ENCODE results near the gene CCDC138. TPM values are rescaled to one million over a fixed set of nuclear protein-coding genes. Genes with fewer than 3 reads are reported as not detected.
"Not testable (repeated sequence)": the region's sequence is repeated elsewhere in the genome, so short reads cannot be mapped to it uniquely, and the experiment has no call there.

CCDC138 gene, protein sequence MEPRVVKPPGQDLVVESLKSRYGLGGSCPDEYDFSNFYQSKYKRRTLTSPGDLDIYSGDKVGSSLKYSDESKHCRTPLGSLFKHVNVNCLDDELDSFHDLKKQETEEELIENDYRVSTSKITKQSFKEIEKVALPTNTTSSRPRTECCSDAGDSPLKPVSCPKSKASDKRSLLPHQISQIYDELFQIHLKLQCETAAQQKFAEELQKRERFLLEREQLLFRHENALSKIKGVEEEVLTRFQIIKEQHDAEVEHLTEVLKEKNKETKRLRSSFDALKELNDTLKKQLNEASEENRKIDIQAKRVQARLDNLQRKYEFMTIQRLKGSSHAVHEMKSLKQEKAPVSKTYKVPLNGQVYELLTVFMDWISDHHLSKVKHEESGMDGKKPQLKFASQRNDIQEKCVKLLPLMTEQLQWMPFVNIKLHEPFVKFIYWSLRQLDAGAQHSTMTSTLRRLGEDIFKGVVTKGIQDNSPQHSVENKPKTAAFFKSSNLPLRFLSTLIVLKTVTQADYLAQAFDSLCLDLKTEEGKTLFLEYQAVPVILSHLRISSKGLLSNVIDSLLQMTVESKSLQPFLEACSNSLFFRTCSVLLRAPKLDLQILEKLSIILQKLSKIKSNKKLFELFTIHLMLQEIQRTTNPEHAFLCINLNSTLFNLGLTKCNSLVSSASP
- total RNA-seq = 7.8 and 8.8 TPM in 2 replicates

DNA sequence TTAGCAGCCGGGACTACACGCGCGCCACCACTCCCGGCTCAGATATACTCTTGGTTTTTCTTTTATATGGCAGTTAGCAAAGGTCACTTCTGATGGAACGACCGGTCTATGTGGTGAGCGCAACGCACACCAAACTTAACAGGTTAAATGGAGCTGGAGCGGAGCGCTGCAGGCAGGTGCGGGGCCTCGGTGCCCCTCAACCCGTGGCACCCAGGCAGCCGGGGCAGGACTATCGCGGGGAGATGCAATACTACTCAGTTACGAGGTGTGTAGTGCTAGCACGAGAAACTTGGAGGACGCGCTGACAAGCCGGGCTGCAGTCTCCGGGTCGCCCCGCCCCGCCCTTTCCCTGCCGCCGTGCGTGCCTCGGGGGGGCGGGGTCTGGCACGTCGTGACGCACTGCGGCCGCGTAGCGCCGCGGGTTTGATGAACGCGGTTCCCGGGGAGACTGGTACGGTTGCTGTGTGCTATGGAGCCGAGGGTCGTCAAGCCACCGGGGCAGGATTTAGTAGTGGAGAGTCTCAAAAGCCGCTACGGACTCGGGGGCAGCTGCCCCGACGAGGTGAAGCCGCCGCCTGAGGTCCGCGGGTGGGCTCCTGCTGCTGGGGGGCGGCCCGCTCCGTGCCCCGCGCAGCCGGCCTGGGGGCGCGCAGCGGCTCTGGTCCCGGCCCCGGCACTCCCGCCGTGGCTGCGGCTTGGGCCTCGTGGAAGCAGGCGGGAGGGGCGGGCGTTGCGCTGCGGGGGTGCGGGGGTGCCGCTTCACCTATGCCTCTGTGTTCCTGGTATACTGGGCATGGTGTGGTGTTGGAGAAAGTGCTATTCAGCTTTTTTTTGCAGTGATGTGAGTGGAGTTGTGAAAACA is at the start of gene CCDC138:
CCDC138 (plus strand) TSS at position 418 of the 862 bp plus-strand sequence; CDS start at position 470, 52 bp downstream.
- DNase-seq = peak; percentile 92

DNA sequence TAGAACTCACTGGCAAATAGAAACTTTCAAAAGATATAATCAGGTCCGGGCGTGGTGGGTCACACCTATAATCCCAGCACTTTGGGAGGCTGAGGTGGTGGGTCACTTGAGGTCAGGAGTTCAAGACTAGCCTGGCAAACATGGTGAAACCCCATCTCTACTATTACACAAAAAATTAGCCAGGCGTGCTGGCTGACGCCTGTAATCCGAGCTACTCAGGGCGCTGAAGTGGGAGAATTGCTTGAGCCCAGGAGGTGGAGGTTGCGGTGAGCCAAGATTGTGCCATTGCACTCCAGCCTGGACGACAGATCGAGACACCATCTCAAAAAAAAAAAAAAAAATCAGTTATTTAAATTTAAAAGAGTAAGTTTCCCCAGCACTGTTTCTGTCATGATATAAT is 28.6 kb upstream of the CCDC138 start:
- not testable (repeated sequence) for DNase-seq

DNA sequence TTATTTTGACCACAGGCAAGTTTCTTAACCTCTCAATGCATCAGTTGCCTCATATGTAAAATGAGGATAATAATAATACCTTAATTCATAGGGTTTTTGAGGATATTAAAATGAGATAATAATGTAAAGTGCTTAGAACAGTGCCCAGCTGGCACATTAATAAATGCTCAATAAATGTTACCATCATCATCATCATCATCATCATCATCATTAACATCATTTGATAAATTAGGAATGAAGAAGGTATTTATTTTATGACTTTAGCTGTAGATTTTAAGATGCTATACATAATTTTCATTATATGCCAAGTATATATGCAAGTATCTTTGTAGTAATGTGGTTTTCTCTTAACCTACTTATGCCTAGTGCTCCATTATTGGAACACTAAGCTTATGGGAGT is 24.0 kb upstream of the CCDC138 start:
- DNase-seq = not testable (repeated sequence)

DNA sequence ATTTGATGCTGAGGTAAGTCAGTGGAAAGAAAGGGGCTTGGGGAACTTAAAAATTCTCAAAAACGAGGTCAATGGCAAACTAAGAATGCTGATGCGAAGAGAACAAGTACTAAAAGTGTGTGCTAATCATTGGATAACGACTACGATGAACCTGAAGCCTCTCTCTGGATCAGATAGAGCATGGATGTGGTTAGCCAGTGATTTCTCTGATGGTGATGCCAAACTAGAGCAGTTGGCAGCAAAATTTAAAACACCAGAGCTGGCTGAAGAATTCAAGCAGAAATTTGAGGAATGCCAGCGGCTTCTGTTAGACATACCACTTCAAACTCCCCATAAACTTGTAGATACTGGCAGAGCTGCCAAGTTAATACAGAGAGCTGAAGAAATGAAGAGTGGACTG is 19.9 kb upstream of the CCDC138 start:
- DNase-seq = not testable (repeated sequence)

DNA sequence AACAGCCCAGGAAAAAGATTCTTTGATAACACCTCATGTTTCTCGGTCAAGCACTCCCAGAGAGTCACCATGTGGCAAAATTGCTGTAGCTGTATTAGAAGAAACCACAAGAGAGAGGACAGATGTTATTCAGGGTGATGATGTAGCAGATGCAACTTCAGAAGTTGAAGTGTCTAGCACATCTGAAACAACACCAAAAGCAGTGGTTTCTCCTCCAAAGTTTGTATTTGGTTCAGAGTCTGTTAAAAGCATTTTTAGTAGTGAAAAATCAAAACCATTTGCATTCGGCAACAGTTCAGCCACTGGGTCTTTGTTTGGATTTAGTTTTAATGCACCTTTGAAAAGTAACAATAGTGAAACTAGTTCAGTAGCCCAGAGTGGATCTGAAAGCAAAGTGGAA is 18.7 kb upstream of the CCDC138 start:
- not testable (repeated sequence) for DNase-seq

DNA sequence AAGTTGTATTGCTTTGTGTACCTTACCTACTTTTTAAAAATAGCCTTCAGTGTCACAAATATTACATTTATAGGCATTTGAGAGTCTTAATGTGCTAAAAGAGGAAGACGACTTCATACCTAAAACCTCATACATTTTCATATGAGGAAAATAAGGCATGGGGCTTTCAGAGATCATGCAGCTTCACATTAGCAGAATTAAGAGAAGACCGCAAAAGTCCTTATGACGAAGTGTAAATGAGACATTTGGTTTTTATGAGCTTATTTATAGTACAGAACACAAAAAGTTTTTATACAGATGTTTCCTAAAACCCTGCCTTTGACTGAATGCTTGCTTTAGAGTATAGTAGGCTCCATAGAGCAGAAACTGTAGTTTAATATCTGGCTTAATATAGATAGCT is 10.1 kb upstream of the CCDC138 start:
- no peak for DNase-seq

DNA sequence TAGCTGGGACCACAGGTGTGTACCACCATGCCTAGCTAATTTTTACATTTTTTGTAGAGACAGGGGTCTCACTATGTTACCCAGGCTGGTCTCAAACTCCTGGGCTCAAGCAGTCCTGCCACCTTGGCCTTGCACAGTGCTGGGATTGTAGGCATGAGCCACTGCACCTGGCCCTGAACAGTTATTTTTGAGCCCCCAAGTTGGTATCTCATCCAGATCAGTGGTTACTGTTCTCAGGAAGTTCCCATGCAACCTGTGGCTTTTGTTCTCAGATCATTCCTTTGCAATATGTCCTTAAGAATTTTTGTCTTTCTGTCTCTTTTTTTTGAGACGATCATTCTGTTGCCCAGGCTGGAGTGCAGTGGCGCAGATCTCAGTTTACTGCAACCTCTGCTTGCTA is 7.7 kb upstream of the CCDC138 start:
- no peak for DNase-seq

DNA sequence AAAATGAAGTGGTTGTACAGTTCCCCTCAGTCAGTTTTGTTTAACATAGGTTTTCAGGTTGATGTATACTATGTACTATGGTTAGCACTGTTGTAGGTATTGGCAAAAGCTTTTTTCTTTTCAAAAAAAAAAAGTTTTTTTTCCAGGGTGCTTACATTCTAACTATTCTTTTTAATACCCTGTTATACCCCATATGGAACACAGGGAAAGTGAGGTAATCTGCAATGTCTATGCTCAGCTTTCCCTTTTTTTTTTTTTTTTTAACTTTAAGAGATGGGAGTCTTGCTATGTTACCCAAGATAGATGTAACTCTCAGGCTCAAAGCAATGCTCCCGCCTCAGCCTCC is 590 bp upstream of the CCDC138 start:
- no peak for DNase-seq

DNA sequence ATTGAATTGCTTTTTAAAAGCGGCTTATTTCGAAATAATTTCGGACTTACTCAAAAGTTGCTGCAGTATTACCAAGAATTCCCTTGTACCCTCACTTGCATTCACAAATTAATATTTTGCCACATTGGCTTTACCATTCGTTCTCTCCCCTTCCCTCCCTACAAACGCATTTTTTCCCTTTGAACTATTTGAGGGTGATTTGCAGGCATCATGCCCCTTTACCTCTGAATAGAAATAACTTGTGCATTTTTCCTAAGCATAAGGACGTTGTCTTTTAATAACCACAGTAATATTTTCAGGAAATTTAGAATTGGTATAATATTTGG is 608 bp downstream of the CCDC138 start:
- DNase-seq = no peak

DNA sequence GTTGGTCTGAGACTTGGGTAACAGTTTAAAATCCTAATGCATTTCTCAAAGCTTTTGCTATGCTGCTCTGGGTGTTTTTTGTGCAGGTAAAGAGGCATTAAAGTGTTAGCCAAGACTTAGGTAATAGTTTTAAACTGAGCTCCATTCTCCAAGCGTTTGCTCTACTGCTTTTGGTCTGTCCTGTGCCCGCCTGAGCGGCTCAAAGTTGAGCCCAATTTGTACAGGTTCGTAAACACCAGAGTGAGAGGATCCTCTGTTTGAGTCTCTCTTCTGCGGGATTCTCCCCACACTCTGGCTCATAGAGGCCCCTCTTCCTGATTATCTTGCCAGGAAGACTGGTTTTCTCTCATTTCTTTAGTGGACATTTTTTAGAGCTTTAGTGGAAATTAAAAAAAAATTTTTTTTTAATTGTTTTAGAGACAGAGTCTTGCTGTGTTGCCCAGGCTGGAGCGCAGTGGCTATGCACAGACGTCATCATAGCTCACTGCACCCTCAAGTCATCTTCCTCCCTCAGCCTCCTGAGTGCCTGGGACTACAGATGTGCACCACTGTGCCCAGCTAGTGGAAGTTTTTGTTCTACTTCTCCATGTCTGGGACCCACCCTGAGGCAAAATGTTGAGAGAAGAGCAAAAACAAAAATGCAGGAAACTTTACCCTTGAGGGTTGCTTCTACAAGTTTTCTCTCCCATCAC is 16.6 kb downstream of the CCDC138 start:
- DNase-seq = no peak

DNA sequence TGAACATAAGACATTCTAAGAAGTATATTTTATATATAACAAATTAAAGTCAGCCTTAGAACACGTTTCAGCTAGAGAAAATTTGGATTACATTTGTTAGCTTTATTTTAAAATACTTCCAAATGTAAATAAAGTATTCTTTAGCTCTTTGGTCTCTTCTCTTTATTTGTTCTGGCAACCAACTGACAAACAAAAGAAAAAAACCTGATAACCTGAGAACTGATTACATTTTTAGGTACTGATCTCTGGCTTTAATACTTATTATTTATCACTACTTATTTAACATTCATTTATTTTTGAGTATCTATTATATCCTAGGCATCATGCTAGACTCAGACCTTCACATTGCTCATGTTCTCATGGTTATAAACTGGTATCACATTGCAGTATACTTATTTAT is 18.5 kb downstream of the CCDC138 start:
- DNase-seq = no peak

DNA sequence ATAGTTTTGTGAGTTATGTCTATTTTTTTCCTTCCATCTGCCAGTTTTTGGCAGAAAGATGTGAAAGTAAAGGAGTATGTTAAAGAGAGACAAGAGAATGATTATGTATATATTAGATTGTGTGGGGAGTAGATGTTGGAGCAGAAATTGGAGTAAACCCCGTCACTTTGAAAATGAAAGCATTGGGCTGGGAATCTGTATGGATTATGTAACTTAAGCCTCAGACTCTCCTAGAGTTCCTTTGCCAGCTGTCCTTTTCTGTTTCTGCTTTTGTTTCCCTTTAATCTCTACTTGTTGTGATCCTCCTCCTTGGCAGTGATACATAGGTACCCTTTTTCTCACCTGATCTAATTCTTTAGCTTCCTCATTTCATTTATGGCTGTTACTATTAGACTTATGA is 19.2 kb downstream of the CCDC138 start:
- DNase-seq = no peak

DNA sequence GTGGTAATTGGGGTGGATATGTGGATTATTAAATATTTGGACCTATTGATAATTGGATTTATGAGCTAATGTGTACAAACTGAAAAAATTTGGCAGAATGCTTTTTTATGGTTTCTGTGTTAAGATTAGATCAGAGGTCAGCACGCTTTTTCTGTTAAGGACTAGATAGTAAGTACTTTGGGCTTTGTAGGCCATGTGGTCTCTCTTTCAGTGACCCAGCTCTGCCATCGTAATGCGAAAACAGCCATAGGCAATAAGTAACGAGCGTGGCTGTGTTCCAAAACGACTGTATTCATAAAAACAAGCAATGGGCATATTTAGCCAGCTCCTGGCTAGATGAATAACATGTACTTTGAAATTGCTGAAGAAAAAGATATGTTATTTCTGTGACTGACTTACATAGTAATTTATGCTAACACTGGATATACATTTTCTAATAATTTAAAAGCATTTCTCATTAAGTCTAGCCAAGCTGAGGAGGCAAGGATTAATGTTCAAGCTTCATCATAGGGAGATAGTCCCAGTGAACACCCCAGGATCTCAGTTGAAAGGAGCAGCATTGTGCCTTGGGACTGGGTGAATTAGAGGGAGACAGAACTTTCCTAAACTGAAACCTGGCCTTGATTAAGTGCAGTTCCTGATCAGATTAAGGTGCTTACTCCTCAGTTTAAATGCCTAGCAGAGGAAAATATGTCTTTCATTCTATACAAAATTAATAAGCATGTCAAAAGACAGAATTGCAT is 20.0 kb downstream of the CCDC138 start:
- no peak for DNase-seq

DNA sequence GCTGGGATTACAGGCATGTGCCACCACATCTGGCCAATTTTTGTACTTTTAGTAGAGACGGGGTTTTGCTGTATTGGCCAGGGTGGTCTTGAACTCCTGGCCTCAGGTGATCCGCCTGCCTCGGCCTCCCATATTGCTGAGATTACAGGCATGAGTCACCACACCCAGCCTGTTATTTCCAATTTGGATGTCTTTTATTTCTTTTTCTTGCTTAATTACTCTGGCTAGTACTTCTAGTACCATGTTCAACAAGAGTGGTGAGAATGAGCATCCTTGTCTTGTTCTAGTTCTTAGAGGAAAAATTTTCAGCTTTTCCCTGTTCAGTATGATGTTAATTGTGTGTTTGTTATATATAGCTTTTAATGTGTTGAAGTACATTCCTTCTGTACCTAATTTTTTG is 23.4 kb downstream of the CCDC138 start:
- no peak for DNase-seq

DNA sequence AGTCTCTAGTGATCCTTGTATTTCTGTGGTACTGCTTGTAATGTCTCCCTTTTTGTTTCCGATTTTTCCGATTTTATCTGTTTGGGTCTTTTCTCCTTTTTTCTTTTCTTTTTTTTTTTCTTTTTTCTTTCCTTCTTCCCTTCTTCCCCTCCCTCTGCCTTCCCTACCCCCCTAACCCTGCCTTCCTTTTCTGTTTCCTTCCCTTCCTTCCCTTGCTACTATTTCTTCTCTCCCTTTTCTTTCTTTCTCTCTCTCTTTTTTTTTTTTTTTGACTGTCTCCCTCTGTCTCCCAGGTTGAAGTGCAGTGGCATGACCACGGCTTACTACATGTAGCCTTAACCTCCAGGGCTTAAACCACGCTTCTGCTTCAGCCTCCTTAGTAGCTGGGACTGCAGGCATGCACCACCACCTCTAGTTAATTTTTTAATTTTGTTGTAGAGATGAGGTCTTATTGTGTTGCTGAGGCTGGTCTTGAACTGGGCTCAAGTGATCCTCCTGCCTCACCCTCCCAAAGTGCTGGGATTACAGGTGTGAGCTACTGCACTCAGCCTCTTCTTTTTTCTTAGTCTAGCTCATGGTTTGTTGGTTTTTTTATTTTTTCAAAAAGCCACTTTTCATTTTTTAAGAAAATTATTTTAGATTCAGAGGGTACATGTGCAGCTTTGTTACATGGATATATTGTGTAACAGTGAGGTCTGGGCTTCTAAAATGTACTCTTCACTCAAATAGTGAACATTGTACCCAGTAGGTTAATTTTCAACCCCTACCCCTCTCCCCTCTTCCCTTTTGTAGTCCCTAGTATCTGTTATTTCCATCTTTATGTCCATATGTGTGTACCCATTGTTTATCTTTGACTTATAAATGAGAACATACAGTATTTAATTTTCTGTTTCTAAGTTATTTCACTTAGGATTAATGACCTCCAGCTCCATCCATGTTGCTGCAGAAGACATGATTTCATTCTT is 24.7 kb downstream of the CCDC138 start:
- no peak for DNase-seq

DNA sequence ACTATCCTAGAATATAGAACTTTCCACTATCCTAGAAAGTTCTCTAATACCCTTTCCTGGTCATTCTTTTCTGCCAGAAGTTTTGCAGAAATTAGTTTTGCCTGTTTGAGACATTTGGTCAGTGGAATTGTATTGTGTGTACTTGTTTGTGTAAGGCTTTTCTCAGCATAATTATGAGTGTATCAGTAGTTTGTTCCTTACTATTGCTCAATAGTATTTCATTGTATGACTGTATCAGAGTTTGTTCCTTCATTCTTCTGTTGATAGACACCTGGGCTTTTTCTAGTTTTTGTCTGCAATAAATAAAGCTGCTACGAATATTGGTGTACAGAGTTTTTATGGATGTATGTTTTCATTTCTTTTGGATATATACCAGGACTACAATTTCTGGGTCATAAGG is 27.2 kb downstream of the CCDC138 start:
- no peak for DNase-seq

DNA sequence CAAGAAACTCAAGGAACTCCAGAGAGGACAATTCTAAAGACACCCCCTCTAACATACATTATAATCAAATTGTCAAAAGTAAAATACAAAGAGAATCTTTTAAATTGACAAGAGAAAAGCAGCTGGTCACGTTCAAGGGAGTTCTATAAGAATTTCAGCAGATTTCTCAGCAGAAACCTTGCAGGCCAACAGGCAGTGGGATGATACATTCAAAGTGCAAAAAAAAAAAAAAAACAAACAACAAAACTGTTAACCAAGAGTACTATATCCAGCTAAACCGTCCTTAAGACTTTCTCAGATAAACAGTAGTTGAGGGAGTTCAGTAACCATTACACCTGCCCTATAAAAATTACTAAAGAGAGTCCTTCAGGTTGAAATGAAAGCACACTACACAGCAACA is 33.9 kb downstream of the CCDC138 start:
- no peak for DNase-seq

DNA sequence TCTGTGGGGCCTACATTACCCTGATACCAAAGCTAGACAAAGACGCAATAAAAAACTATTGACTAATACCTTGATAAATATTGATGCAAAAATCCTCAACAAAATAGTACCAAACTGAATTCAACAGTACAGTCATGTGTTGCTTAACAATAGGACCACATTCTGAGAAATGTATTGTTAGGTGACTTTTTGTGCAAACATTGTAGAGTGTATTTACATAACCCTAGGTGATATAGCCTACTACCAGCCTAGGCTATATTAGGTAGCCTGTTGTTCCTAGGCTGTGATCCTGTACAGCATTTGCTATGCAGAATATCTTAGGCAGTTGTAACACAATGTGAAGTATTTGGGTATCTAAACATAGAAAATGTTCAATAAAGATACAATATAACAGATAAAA is 36.7 kb downstream of the CCDC138 start:
- no peak for DNase-seq

DNA sequence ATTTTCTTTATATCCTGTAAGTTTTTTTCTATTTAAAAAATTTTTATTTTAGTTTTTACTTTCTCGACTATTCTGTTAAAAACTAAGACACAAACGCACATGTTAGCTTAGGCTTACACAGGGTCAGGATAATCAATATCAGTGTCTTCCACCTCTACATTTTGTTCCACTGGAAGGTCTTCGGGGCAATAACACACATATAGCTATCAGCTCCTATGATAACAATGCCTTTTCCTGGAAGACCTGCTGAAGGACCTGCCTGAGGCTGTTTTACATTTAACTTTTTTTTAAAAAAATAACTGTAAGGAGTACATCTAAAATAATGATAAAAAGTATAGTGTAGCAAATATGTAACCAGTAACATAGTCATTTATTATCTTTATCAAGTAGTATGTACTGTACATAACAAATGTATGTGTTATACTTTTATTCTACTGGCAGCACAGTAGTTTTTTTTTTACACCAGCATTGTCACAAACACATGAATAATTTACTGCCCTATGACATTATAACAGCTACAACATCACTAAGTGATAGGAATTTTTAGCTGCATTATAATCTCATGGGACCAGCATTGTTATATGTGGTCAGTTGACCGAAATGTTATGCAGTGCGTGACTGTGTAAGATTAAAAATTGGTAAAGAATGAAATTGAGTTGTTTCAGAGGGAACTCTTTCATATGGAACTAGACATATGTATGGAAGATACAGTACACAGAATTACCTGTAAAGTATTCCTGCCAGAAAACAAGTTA is 37.9 kb downstream of the CCDC138 start:
- no peak for DNase-seq

DNA sequence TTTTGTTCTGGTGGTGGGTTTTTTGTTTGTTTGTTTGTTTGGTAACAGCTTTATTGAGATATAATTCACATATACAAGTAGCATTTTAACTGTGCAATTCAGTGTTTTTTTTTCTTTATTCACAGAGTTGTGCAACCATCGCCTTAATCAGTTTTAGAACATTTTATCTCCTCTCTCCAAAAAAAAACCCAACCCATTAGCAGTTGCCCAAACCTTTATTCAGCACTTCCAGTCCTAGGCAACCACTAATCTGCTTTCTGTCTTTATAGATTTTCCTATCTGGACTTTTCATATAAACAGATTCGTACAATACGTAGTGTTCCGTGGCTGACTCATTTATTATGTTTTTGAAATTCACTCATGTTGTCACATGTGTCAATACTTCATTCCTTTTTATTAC is 38.7 kb downstream of the CCDC138 start:
- DNase-seq = no peak
